ENCODE results near the gene BEST3.
"Not testable (repeated sequence)": the region's sequence is repeated elsewhere in the genome, so short reads cannot be mapped to it uniquely, and the experiment has no call there.

The BEST3 gene

DNA sequence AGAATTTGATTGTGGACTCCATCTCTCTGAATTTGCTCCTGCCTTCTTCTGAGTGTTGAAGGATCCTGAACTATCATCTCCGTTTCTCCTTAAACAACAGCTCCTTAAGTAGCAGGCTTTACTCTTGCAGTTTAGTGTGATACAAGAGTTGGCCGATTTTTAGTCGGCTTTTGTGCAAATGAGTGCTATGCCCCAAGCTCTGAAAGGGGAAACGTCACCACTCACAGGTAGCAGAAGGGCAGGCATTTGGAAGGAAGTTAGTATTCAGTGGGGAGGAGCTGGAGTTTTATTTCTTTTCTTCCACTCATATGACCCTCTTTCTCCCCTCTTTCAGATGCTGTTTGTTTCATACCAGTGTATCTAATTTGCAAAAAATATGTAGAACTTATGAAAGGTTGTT lies 51.9 kb downstream of the BEST3 start:
- no peak for DNase-seq

DNA sequence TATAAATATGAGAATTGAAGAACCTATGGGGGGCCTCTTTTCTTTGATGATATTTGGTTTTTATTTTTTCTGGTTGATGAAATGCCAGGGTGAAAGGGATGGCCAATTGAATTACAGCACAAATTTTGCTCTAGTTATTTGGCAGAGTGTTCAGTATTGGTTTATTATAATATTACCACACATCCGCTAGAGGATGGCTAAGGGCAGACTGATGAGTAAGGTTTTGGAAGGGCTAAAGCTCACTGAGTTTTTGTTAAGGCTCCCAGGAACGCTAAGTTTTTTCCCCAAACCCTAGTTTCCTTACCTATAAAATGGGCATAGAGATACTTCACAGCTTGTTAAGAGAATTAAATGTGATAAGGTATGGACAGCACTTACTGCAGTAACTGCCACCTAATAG lies 54.1 kb downstream of the BEST3 start:
- DNase-seq = no peak

GRCh38 chr12:69644511-69644910 lies 54.6 kb downstream of the BEST3 start:
- DNase-seq = no peak

- no peak for DNase-seq
These were observed 56.6 kb downstream of the BEST3 start for GRCh38 chr12:69642531-69642930.

DNA sequence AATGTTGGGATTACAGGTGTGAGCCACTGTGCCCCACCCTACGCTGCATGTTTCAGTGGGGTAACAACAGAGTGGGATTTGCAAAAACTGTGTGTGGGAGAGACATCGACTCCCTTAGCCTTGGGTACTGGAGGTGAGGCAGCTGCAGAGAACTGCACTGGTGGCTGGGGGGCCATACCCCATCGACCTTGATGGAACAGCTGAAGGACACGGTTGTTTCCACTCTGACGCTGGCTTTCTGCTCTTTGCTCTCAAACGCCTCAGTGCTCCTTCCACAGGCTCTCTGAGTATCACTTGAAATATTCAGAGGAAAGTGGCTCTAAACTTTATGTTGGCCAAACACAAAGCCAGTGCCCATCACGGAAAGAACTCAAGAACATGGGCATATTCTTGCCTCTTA lies 57.6 kb downstream of the BEST3 start:
- no peak for DNase-seq

DNA sequence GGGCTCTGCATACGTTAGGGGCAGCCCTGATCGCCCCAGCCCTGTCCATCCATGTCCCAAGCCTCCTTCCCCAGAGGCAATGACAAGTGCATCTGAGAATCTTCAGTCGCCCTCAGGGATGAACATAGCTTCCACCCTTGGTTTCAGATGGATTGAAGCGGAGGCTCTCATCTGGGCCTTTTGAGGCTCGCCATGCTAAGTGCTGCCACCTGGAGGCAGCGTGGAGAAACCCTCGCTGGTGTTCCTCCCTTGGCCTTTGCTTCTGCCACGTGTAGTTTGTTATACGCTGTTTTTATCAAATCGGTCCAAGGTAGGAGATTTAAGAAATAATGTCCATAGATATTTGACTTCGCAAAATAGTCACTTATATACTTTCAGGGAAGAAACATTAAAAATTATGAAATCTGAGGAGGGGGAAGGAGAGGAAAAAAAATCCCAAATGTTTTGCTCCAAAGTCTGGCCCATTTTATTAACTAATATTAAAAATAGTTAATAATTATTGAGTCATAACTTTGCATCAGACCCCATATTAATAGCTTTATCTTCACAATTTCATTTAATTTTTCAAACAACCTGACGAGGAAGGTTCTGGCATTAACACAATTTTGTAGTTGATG lies 59.6 kb downstream of the BEST3 start:
- peak; percentile 25 for DNase-seq

DNA sequence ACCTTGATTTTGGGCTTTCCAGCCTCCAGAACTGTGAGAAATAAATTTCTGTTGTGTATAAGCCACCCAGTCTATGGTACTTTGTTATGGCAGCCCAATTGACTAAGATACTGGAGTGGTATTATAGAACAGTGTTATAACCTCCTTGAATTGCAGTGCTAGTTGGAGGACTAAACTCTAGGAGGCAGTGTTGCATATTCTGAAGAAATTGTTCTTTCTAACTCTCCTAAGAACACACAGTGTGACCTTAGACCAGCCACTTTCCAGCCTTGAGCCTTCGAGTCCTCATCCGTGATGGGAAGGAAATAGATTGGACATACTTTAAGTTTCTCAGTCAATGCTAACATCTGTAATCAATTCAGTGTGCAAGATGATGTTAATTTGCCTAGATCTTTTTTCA lies 66.0 kb downstream of the BEST3 start:
- no peak for DNase-seq

- no peak for DNase-seq
These were observed 68.9 kb downstream of the BEST3 start for GRCh38 chr12:69630191-69630590.

GRCh38 chr12:69627501-69627900 lies 71.6 kb downstream of the BEST3 start:
- DNase-seq = no peak

DNA sequence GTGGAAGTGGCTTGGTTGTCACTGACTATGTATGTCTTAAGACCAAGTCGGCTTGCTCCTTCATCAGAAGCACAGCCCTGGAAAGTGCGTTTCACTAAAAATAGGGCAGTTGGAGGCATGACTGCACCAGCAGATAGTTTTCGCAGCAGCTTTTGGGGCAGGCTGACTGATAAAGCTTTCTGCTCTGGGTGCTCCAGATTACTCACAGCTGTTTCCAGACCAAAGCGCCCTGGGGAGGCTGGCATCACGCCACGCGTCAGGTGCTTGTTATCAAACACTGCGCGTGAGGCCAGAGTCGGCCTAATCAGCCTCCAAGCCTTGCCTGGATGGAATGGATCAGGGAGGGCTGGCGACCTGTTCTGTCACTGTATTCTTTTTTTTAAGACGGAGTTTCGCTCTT lies 75.1 kb downstream of the BEST3 start:
- peak; percentile 69 for DNase-seq

DNA sequence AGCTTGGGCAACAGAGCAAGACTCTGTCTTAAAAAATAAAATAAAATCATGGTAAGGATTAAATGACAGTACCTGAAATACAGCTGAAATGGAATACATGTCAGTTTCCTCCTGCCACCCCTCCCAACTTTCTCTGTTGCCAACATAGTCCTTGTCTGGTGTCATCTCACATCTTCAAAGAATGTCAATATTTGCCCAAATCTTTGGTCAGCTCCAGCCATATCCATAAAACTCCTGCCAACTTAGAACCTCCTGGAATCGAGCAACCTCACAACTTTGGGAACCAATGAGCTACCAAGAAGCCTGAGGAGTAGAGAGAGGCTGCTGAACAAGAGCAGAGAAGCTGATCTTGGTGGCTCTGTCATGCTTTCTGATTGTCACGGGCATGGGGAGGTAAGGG lies 77.6 kb downstream of the BEST3 start:
- no peak for DNase-seq

- no peak for DNase-seq
These were observed 78.2 kb downstream of the BEST3 start for GRCh38 chr12:69620921-69621320.

DNA sequence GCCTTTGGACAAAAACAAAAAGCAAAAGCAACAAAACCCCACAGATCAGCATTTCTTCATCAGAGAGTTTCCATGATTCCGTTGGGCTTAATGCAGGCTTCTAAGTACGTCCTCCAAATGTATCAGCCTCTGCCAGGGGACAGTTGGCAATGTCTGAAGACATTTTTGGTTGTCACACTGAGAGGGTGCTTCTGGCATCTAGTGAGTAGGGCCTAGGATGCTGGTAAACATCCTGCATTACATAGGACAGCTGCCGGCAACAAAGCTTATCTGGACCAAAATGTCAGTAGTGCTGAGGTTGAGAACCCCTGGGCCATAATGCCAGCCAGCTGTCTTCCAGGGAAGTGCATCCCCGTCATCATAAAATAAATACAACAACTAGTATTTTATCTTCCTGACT lies 79.0 kb downstream of the BEST3 start:
- no peak for DNase-seq

DNA sequence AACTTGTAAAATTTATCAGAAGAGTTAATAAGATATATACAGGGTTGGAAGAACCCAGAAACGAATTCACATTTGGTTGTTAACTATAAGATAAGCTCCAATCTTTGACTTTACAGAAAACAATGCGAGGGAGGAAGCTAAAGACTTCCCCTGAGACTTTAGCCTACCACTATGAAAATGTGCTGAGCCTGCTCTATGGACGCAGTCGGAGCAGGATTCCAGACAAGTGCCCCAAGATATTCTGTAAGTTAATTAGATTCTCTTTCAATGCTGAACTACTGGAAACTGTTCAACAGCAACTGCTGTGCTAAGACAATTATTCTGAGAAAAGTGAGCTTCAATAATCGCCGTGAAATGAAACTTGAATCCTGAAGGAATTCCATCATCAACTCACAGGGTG lies 80.1 kb downstream of the BEST3 start:
- no peak for DNase-seq

DNA sequence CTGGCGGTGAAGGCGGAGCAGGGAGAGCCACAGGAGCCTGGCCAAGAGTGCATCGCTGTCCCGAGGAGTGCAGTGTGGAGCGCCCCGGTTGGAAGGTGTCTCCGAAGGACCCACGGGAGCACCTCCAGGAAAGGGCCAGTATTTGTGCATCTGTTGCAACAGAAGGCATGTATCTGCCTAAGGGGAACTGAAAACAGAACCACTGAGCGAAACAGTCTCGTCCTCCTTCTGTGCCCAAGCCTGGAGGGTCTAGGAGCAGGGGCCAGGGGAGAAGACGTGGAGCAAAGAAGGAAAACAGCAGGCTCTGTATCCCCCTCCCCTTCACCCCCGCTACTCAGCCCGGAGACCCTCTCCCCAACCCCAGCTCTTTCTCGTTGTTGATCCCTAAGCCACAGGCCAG lies 83.1 kb downstream of the BEST3 start:
- no peak for DNase-seq

DNA sequence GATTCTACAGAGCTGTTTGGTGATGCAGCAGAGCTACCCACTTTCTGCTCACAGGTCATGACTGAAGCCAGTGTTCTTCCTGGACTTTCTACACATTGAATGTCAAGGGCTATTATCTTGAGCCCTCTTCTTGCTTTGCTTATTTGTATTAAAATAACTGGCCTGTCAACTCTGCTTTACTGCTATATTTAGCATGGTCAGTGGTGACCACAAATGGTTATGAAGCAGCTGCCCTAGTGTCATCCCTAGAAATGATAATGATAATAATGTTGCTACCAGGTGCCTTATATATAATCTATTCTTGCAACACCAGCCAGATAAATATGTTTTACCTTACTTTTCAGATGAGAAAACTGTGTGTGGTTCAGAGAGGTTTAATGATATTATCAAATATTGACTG lies 85.8 kb downstream of the BEST3 start:
- DNase-seq = no peak

GRCh38 chr12:69610729-69611128 lies 88.4 kb downstream of the BEST3 start, which contains the start of gene LRRC10:
Gene LRRC10 (minus strand): TSS chr12:69610907. CDS start chr12:69610838, 69 bp downstream.
- no peak for DNase-seq

DNA sequence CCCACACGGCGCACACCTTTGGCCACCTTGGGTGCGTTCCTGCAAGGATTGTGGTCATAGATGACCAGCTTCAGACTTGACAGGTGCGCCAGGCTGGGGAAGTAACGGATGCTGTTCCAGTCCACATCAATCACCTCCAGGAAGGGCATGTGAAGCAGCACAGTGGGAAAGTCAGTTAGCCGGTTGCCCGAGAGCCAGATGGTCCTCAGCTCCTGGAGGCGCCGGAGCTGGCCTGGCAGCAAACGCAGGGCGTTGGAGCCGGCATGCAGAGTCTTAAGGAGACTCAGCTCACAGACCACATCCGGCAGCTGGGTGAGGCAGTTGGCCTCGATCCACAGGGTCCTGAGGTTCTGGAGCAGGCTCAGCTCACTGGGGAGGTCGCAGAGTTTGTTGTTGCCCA lies 89.0 kb downstream of the BEST3 start:
- no peak for DNase-seq

DNA sequence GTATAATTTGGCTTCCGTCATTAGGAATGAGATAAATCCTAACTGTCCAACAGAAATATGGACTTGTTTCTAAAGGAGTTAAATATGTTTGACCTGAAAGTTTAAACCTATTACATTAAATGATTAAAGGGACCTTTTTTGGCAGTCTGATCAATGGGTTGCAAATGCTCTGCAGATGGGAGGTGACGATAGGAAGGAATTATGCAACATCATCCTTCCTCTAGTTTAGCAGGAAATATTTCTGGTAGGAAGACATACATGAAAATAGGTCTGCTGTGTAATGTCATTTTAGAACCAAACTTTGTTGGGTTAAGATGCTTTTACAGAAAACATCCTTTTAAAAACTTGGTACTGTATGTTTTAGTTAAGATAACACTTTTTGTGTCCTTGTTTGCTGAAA lies 91.0 kb downstream of the BEST3 start:
- DNase-seq = no peak

DNA sequence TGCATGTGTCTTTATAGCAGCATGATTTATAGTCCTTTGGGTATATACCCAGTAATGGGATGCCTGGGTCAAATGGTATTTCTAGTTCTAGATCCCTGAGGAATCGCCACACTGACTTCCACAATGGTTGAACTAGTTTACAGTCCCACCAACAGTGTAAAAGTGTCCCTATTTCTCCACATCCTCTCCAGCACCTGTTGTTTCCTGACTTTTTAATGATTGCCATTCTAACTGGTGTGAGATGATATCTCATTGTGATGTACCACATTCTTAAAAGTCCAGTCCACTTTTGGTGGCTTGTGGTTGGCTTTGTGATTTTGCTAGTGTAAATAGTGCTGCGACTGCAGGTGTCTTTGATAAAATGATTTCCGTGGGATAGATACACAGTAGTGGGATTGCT lies 94.8 kb downstream of the BEST3 start:
- DNase-seq = not testable (repeated sequence)

Data from NCI-H1092 treated with DMSO at 0.1 percent for 48 hours (cell line).